Spleen (tissue), 11 donors: ENCODE data around the gene LGR6. TPM values are rescaled to one million over a fixed set of nuclear protein-coding genes. Genes with fewer than 3 reads are reported as not detected.
"Not testable (repeated sequence)": the region's sequence is repeated elsewhere in the genome, so short reads cannot be mapped to it uniquely, and the experiment has no call there.

Source experiments
- DNase-seq: peaks from one replicate; pipeline ENCODE4 v3.0.0-alpha.2; 2020
- H3K27ac ChIP-seq, 8 donors: fragments of 200-600 bp; sonication (generic) in 7 of 8; 1 replicate in 4 of 8; 2 replicates in 4 of 8; pipeline versions ENCODE4 v1.5.0 to v1.8.0; 2016 to 2021; ENCODE audit warnings: inconsistent platforms in 4 of 8, mild to moderate bottlenecking in 4 of 8, moderate library complexity in 1 of 8
- H3K27me3 ChIP-seq, 7 donors: fragments of 200-600 bp; sonication (generic) in 6 of 7; replicated peaks in 1 of 7; 1 replicate in 4 of 7; 2 replicates in 3 of 7; pipeline versions ENCODE4 v1.5.0 to v1.8.0; 2016 to 2021; ENCODE audit warnings: inconsistent platforms in 3 of 7, mild to moderate bottlenecking in 1 of 7
- H3K36me3 ChIP-seq, 6 donors: fragments of 200-600 bp; sonication (generic) in 5 of 6; 1 replicate in 4 of 6; 2 replicates in 2 of 6; pipeline versions ENCODE4 v1.5.0 to v1.8.0; 2016 to 2021; ENCODE audit warnings: inconsistent platforms in 2 of 6
- H3K4me1 ChIP-seq, 6 donors: fragments of 200-600 bp; sonication (generic) in 5 of 6; 1 replicate in 3 of 6; 2 replicates in 3 of 6; pipeline versions ENCODE4 v1.5.0 to v1.8.0; 2016 to 2021; ENCODE audit warnings: inconsistent platforms in 3 of 6
- H3K4me3 ChIP-seq, 8 donors: fragments of 200-600 bp; sonication (generic) in 7 of 8; 1 replicate in 4 of 8; 2 replicates in 4 of 8; pipeline versions ENCODE4 v1.5.0 to v1.8.0; 2016 to 2021; ENCODE audit warnings: inconsistent platforms in 4 of 8, mild to moderate bottlenecking in 4 of 8, moderate library complexity in 2 of 8
- H3K9me3 ChIP-seq, 8 donors: fragments of 200-600 bp; sonication (generic) in 7 of 8; 1 replicate in 4 of 8; 2 replicates in 4 of 8; pipeline versions ENCODE4 v1.5.0 to v1.8.0; 2016 to 2021; ENCODE audit warnings: inconsistent platforms in 4 of 8
- POLR2A ChIP-seq, 3 donors: fragments of 450-650 bp; IDR thresholded peaks; one replicate each; pipeline ENCODE4 v1.5.1; 2017; ENCODE audit warnings: antibody characterized with exemption in 3 of 3, mild to moderate bottlenecking in 1 of 3
- POLR2AphosphoS5 ChIP-seq, 3 donors: sonication (generic); formaldehyde crosslinking; IDR thresholded peaks; one replicate each; pipeline ENCODE4 v1.5.1; 2017; ENCODE audit warnings: antibody characterized with exemption in 3 of 3
- WGBS, 5 donors: extraction: QIAGEN DNeasy Blood & Tissue Kit in 3 of 5; methylation state at CpG; one replicate each; pipeline versions ENCODE4 v1.1.5 to v1.1.7; 2013 to 2018; 5-methylcytosine and 5-hydroxymethylcytosine counted together
- intact Hi-C: fragments of 100-400 bp; cut with DNase I; formaldehyde crosslinking; loops from one replicate; pipeline ENCODE4 v1.15.0; 2023; ENCODE audit warnings: low total_unique reads
- polyA plus RNA-seq, 3 donors: library from polyadenylated mRNA; stranded (reverse); fragments of 200-250 nt; gene quantifications; one replicate each; pipeline ENCODE4 v1.2.1, GENCODE V29; 2013
- total RNA-seq, 7 donors: library from RNA; depleted of rRNA in 3 of 7; stranded (reverse); fragments of >200 nt in 3 of 7; fragmentation: NEBNext Ultra II Directional in 4 of 7; extraction: Animal tissue kit (Norgen Biotek cat#: 25700) in 4 of 7; gene quantifications; one replicate each; pipeline versions ENCODE4 v1.1.0 to v1.2.1, GENCODE V29; 2016 to 2021
- TF ChIP-seq, protein P1 (sequence below), 11 experiments: fragments of 200-600 bp in 7 of 11; fragments of 450-650 bp in 4 of 11; sonication (generic) in 4 of 11; IDR thresholded peaks in 8 of 11; conservative IDR thresholded peaks in 3 of 11; 1 replicate in 7 of 11; 2 replicates in 4 of 11; pipeline versions ENCODE4 v1.4.0 to v1.8.0; 2016 to 2021; ENCODE audit warnings: antibody characterized with exemption in 11 of 11, inconsistent platforms in 4 of 11, mild to moderate bottlenecking in 1 of 11
- donor health status: healthy with polysubstance abuse.
- donor health status: DM: no; HTN: no; CAD: no; lungs with moderate emphysema.
- donor health status: DM: no; HTN: no; CAD: no.
- donor health status: Bipolar disorder and iron deficiency.
- donor health status: healthy.
- donor health status: DM: no; HTN: no; CAD: no.
- donor health status: DM: yes; HTN: yes; CAD: no.

The LGR6 gene
- total and polyA plus RNA-seq, 10 donors, result 0.61 to 24.5 (median 5.3) TPM

DNA sequence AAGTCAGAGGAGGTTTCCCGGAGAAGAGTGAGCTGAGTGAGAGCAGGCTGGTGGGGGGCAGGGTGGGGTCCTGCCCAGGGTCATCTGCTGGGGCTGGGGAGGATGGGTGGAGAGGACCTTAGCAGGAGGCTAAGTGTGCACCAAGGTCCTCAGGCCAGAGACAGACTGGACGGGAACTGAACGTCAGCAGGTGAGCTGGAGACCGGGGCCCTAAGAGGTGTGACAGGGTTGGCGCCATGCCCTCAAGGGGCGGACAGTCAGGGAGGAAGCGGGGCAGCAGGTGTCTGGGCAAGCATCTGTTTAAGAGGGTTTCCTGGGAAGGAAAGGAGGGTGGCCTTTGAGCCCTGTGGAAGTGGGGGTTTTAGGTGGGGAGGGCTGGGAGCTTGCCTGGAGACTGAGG is 19.6 kb upstream of the LGR6 start:
- intact Hi-C loops, result no loop called here
- H3K9me3 ChIP-seq, result no peaks in the 10 kb centered on the region
- no peak overlapping the region for H3K4me3 ChIP-seq
- no peaks in the 10 kb centered on the region for H3K4me1 ChIP-seq
- peaks cover 0 to 5% (median 0%) of the 10 kb centered on the region in 7 donors for H3K27me3 ChIP-seq
- DNase-seq, result no peak
- H3K36me3 ChIP-seq, result no peaks in the 10 kb centered on the region
- TF ChIP-seq POLR2AphosphoS5 (IDR thresholded peaks at IDR 0.05), result no peak
- TF ChIP-seq POLR2A (IDR thresholded peaks at IDR 0.05), result no peak
- TF ChIP-seq, protein P1, sequence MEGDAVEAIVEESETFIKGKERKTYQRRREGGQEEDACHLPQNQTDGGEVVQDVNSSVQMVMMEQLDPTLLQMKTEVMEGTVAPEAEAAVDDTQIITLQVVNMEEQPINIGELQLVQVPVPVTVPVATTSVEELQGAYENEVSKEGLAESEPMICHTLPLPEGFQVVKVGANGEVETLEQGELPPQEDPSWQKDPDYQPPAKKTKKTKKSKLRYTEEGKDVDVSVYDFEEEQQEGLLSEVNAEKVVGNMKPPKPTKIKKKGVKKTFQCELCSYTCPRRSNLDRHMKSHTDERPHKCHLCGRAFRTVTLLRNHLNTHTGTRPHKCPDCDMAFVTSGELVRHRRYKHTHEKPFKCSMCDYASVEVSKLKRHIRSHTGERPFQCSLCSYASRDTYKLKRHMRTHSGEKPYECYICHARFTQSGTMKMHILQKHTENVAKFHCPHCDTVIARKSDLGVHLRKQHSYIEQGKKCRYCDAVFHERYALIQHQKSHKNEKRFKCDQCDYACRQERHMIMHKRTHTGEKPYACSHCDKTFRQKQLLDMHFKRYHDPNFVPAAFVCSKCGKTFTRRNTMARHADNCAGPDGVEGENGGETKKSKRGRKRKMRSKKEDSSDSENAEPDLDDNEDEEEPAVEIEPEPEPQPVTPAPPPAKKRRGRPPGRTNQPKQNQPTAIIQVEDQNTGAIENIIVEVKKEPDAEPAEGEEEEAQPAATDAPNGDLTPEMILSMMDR (IDR thresholded peaks at IDR 0.05 in 8 of 11, conservative IDR thresholded peaks at IDR 0.05 in 3 of 11), result no peak
- WGBS, 5 donors, result 76 to 91% (median 86%) methylated on average over 7 of the region's 7 CpGs
- H3K27ac ChIP-seq, result no peak overlapping the region

DNA sequence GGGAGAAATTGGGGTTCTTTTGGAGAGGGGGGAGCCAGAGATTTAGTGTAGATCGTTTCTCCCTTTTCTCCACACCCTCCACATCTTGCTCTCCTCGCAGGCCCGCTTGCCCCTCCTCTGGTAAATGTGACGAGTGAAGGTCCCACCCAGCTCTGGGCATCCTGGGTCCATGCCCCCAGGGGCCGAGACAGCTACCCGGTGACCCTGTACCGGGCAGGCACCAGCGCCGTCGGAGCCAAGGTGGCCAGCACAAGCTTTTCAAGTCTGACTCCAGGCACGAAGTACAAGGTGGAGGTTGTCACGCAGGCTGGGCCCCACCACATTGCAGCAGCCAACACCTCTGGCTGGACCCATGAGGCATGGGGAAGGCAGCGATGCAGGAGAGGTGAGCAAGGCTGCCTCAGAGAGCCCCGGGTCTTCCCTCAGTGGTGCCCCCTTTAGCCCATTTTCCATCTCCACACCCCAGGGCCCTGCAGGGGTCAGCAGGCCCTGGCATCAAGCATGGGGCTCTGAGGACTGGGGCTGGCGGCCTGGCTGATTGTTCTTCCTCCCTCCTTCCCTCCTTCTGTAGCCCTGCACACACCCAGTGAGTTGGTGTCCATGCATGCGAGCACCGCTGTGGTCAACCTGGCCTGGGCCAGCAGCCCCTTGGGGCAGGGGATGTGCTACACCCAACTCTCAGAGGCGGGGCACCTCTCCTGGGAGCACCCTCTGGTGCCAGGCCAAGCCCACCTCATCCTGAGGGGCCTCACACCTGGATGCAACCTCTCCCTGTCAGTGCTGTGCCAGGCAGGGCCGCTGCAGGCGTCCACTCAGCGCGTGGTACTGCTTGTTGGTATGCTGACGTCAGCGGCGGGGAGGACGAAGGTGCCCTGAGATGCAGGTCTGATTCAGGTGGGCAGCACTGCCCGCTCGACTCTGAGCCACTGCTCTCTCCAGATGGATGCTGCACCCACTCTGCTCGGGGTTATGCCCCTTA is 16.4 kb upstream of the LGR6 start:
- 90 to 94% (median 92%) methylated on average over 18 to 29 of the region's 29 CpGs for WGBS, 5 donors

DNA sequence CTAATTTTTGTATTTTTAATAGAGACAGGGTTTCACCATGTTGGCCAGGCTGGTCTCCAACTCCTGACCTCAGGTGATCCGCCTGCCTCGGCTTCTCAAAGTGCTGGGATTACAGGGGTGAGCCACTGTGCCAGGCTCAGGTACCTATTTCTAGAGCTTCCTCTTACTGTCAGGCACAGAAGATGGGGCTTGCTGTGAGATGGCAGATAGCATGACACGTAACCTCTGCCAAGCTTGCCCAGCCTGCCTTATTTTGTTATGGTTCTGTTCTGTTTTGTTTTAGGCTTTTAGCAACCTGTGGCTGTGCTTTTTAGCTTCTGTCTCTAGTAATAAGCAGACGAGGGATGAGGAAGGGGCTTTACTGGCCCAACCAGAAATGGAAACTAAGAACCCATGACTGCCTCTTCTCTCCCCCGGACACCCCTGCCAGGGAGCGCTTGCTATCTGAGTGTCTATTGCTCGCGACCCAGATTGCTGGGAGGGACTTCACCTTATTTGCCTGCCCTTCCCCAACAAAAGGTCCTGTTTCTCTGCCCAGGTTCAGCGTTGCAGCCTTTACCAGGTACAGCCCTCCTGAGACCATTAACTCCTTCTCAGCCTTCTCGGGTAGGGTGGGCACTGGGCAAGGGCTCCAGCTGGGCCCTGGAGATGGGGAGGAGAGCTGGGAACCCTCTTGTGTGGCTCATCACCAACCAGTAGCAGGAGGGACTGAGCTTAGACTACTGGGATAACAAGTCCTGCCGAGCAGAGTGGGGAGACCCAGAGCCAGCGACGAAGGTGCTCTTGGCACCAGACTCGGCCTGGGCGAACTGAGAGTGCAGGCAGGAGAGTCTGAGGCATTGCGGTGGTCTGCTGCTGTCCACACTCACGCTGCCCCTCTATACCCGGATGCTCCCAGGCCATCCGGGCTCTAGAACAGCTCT is 13.5 kb upstream of the LGR6 start:
- 70 to 87% (median 80%) methylated on average over 19 of the region's 19 CpGs for WGBS, 5 donors
- H3K9me3 ChIP-seq, result no peaks in the 10 kb centered on the region
- peaks cover 0 to 10% (median 0%) of the 10 kb centered on the region in 7 donors for H3K27me3 ChIP-seq
- no peak for TF ChIP-seq POLR2AphosphoS5 (IDR thresholded peaks at IDR 0.05)
- no peak for TF ChIP-seq POLR2A (IDR thresholded peaks at IDR 0.05)
- TF ChIP-seq, protein P1 (IDR thresholded peaks at IDR 0.05 in 8 of 11, conservative IDR thresholded peaks at IDR 0.05 in 3 of 11), result no peak
- peaks cover 0 to 8% (median 6%) of the 10 kb centered on the region in 6 donors for H3K4me1 ChIP-seq
- H3K36me3 ChIP-seq, result no peaks in the 10 kb centered on the region
- H3K4me3 ChIP-seq, result peak overlapping the region in 1 of 8 donors; percentile 23
- intact Hi-C loops, result loop anchor here (10.0 kb wide), 1 partner anchor 535 kb away; the partner anchor contains the start of gene SYT2
- H3K27ac ChIP-seq, result peak overlapping the region in 1 of 8 donors; percentile 39
- DNase-seq, result peak; percentile 65

More for the DNA sequence above, 16.4 kb upstream of the LGR6 start:
- intact Hi-C loops, result no loop called here
- Histone ChIP-seq H3K4me1 (no peaks in the 10 kb centered on the region), H3K4me3 (no peak overlapping the region), H3K27ac (no peak overlapping the region), H3K27me3 (peaks cover 0 to 5% (median 0%) of the 10 kb centered on the region in 7 donors), H3K36me3 (no peaks in the 10 kb centered on the region), H3K9me3 (no peaks in the 10 kb centered on the region)
- no peak for DNase-seq
- TF ChIP-seq POLR2AphosphoS5 (IDR thresholded peaks at IDR 0.05) (no peak), POLR2A (IDR thresholded peaks at IDR 0.05) (no peak)
- TF ChIP-seq, protein P1 (IDR thresholded peaks at IDR 0.05 in 8 of 11, conservative IDR thresholded peaks at IDR 0.05 in 3 of 11), result no peak

DNA sequence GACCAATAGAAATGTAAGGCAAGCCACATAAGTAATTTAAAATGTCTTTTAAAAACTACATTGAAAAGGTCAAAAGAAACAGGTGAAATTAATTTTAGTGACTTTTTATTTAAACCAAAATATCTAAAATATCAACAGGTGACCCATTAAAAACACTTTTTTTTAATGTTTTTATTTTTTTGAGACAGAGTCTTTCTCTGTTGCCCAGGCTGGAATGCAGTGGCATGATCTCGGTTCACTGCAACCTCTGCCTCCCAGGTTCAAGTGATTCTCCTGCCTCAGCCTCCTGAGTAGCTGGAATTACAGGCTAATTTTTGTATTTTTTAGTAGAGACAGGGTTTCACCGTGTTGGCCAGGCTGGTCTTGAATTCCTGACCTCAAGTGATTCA is 12.9 kb upstream of the LGR6 start:
- H3K27ac ChIP-seq, H3K36me3 ChIP-seq, H3K4me3 ChIP-seq, DNase-seq, H3K9me3 ChIP-seq, H3K4me1 ChIP-seq: not testable (repeated sequence)
- 70 to 88% (median 86%) methylated on average over 2 of the region's 2 CpGs for WGBS, 5 donors
- H3K27me3 ChIP-seq, result peaks cover 0 to 16% (median 0%) of the 10 kb centered on the region in 7 donors
- intact Hi-C loops, result loop anchor here (10.0 kb wide), 1 partner anchor 534 kb away; the partner anchor contains the start of gene SYT2
